Muscle of back (tissue), 11 donors: Measurements from ENCODE around the gene SLC16A12. TPM values are rescaled to one million over a fixed set of nuclear protein-coding genes. Genes with fewer than 3 reads are reported as not detected.
"Not testable (repeated sequence)": the region's sequence is repeated elsewhere in the genome, so short reads cannot be mapped to it uniquely, and the experiment has no call there.

Experiments used
- DNase-seq, 3 donors: peaks; one replicate each; pipeline versions ENCODE4 v3.0.0 to v3.0.0-alpha.2; 2013
- polyA plus RNA-seq, 10 donors: library from polyadenylated mRNA; unstranded; fragments of 120-200 nt; gene quantifications; one replicate each; pipeline ENCODE4 v1.2.1, GENCODE V29; 2013; ENCODE audit not compliant: insufficient read length in 10 of 10

The SLC16A12 gene
- polyA plus RNA-seq, 10 donors: 0.86 to 2.6 (median 1.5) TPM

GRCh38 chr10:89391907-89392756 lies 143.3 kb downstream of the SLC16A12 start, which contains the start of gene IFIT1:
Gene IFIT1 (plus strand): TSS chr10:89392623. CDS start chr10:89392713, 90 bp downstream.
- DNase-seq: peak; percentile 90 to 95 (median 93)

GRCh38 chr10:89391226-89391576 lies 144.2 kb downstream of the SLC16A12 start:
- not testable (repeated sequence) for DNase-seq

GRCh38 chr10:89390476-89391225 lies 144.7 kb downstream of the SLC16A12 start:
- peak; percentile 53 to 76 (median 55) for DNase-seq

- peak; percentile 29 to 70 (median 37) for DNase-seq
Observed at GRCh38 chr10:89389254-89389653, 146.1 kb downstream of the SLC16A12 start.

- DNase-seq: peak; percentile 51 to 73 (median 51)
Observed at GRCh38 chr10:89388806-89389205, 146.6 kb downstream of the SLC16A12 start.

DNA sequence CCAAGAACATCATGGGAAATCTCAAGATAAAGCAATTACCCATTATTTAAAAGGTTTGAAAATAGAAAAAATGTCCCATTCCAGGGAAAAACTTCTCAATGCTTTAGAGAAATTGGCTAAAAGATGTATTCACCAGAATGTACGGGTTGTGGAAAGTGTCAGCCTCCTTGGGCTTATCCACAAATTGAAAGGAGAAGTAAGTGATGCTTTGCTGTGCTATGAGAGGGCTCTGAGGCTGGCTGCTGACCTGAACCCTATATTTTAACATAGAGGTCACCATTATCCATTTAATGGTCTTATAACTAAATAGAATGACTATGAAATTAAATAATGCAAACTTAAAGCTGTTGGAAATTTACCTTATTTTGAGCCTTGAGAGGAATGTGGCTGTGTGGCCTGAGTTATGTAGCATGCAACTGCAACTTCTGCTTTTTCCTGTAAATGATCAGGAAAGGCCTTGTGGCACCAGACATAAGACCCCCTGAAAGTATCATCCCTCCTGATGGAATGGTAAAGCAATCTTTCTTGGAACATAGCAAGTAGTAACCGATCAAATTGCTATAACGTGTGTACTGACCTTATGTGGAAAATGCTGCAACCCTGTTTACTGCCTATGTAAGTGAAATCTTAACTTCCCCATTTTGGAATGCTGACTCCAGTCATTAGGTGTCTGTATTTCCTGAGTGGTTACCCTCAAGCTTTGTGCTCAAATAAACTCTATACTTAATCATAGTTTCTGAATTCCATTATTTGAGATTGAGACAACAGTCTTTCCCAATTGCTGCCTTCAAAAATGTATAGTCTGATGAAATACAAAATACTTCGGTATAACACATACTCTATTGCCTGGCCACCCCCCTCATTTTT lies 150.7 kb downstream of the SLC16A12 start:
- peak in 2 of 3 donors; percentile 27 to 34 for DNase-seq

DNA sequence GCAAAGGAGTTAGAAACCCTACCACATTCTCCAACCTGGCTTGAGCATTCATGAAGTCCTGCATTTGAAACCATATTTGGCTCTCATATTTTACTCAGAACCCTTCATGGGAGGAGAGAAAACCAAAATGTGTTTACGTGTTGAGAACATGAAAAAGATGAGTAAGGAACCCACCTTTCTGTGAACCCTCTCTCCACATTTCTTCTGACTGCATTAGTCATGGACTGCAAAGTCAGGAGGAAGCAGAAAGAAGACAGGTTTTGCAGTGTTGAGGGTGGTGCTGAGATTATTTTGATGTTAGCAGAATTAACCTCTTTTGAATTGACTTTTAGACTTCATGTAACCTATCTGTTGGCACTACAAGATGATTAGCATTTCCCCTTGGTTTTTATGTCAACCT lies 152.6 kb downstream of the SLC16A12 start:
- DNase-seq: no peak

Other genes starting within 250 kb of the SLC16A12 start
- 1 to 10 TPM; 5.5 to 9.4 (median 7.6) TPM for gene IFIT2, start 233.5 kb downstream of the SLC16A12 start, polyA plus RNA-seq
- 10 to 100 TPM in 3 of 10 donors, 1 to 10 TPM in 7; 6.0 to 11.8 (median 8.7) TPM for gene IFIT3, start 207.6 kb downstream of the SLC16A12 start, polyA plus RNA-seq
- 1 to 10 TPM in 1 of 10 donors, under 1 TPM in 8, not detected in 1; 0.23 to 1.1 (median 0.68) TPM for gene IFIT1B, start 157.5 kb downstream of the SLC16A12 start, polyA plus RNA-seq
- gene IFIT1, start 143.0 kb downstream of the SLC16A12 start, polyA plus RNA-seq: 10 to 100 TPM; 30.4 to 63.9 (median 43.9) TPM
- gene IFIT5, start 121.0 kb downstream of the SLC16A12 start, polyA plus RNA-seq: 10 to 100 TPM; 10.3 to 14.9 (median 12.2) TPM
- gene PANK1, start 109.6 kb upstream of the SLC16A12 start, polyA plus RNA-seq: 10 to 100 TPM; 10.3 to 21.7 (median 14.3) TPM
- gene KIF20B, start 166.0 kb upstream of the SLC16A12 start, polyA plus RNA-seq: 10 to 100 TPM in 2 of 10 donors, 1 to 10 TPM in 8; 5.8 to 13.1 (median 8.3) TPM